Activated T-cell treated with anti-CD3 and anti-CD28 coated beads for 48 hours (primary cell): Measurements from ENCODE around the gene PTPRS.
"Not testable (repeated sequence)": the region's sequence is repeated elsewhere in the genome, so short reads cannot be mapped to it uniquely, and the experiment has no call there.

ENCODE experiments used
- DNase-seq: peaks from one replicate; pipeline ENCODE4 v3.0.0-alpha.2; 2020; ENCODE audit warnings: low read depth

PTPRS gene

DNA sequence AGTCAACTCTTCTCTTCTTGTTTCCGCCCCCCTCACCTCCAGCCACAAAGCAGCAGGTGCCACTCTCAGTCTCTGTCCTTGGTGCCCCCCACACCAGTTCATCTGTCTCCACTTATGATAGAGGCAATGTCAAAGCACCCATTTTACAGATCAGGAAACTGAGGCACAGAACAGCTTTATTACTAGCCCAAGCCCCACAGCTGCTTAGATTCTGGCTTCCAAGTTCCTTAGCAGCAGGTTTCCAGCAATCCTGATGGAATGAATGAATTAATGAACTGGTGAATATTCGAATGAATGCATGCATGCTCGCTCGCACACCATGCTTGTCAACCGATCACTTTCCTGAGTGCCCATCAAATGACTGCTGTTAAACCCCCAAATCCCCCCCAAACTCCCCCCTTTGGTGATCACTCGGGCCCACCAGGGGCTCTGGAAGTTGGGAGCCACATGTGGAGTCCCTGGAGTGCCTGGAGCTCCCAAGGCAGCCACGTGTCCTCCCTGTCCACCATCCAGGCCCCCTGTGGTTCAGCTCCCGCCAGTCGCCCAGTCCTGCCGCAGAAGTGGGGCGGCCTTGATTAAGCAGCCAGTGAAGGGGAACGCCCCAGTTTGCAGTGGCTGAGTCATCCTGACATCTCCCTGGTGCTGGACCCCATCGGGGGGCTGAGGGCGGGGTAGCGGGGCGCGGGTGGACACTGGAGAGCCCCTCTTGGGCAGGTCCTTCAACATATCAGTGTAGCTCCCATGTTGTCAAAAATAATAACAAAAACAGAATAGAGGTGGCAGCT is 6.8 kb downstream of the PTPRS start:
- no peak for DNase-seq

DNA sequence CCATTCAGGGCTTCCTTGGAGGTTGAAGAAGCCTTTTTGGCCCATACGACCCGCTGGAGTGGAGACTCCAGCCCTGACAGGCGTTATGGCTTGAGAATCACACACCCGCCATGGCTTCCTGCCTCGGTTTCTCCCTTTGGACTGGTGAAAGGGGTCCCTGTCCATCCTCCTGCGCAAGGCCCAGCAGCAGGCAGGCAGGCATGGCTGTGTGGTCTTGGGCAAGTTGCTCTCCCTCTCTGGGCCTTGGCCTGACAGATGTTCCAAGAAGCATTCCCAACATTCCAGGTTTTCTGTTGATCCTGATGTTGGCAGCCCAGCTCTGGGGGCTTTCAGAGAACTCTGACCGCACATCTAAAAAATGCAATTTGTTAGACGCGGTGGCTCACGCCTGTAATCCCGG is 8.1 kb downstream of the PTPRS start:
- no peak for DNase-seq

GRCh38 chr19:5331790-5332189 is 8.8 kb downstream of the PTPRS start:
- no peak for DNase-seq

DNA sequence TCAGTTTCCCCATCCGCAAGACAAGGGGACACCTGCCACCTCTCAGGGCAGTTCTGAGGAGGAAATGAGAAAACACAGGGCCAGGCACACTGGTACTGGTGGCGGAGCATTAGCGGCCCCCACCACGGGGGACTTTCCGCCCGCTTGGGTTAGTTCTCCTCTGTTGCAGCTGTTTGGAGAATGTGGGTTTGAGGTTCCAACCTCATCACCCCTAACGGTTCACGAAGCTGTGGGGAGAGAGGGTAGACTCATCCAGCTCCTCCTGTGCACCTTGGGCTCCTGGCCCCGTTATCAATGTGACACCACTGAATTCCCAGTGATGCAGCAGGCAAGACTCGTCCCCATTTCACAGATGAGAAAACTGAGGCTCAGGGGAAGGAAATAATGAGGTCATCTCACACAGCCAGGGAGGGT is 10.3 kb downstream of the PTPRS start:
- no peak for DNase-seq

DNA sequence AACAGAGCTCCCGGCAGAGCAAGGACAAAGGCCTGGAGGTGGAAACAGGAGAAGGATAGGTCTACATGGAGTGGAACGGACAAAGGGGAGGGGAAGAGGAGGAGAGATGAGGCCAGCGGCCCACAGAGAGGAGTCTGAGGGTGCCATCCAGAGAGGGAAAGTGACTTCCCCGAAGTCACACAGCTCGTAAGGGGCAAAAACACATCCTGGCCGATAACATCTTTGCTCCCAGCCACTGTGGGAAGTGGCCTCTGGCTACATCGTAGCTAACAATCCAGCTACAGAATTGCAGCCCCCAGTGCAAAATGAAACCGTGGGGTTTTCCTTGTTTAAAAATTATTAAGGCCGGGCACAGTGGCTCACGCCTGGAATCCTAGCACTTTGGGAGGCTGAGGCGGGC is 11.5 kb downstream of the PTPRS start:
- DNase-seq: no peak

- DNase-seq: not testable (repeated sequence)
These were observed 12.2 kb downstream of the PTPRS start for GRCh38 chr19:5328407-5328806.

DNA sequence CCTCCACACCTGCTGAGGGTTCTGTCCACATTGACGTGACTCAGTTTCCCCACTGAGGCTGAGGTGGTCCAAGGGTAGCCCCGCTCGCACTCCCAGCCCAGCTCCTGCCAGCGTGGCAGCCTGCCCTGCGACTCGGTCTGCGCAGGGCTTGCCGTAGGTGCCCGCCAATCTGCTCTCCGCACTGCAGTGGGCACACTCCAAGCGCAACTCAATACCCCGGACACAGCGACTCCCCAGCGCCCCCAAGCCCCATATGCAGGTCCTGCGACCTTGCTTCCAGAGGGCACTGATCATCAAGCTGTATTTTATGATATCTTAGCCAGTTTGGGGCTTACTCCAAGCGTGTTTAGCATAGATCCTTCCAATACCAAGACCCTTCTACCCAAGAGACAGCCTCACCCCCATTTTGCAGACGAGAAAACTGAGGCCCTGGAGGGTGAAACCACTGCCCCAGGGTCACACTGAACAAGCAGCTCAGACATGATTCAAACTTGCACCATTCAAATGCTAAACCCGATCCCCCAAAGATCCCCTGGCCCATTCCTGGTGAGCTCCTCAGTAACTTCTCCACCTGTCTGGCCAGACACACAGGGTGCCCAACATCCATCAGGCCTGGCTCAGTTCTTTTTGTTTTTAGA is 13.5 kb downstream of the PTPRS start:
- DNase-seq: no peak

DNA sequence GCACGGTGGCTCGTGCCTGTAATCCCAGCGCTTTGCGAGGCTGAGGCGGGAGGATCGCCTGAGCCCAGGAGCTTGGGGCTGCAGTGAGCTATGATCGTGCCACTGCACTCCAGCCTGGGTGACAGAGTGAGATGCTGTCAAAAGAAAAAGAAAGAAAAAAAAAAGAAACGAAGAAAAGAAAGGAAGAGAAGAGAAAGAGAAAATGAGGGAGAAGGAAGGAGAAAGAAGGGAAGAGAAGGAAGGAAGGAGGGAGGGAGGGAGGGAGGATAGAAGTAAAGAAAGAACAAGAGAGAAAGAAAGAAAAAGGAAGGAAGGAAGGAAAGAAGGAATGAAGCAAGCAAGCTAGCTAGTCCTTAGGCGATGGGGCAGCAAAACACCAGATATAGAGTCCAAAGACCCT is 14.1 kb downstream of the PTPRS start:
- no peak for DNase-seq

DNA sequence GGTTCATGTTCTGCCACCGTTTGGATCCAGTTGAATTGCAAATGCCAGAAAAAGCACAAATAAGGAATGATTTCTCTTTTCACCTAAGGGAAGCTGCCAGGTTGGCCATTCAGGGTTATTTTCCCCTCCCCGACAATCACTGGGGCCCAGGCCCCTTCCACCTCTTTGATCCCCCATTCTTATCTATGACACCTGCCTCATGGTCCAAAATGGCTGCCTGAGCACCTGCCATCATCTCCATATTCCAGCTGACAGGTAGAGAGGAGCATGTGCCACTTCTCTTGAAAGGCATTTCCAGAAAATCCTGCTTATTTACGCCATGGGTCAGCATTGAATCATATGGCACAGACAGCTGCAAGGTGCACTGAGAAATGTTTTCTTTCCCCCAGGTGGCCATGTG is 15.7 kb downstream of the PTPRS start:
- DNase-seq: no peak

DNA sequence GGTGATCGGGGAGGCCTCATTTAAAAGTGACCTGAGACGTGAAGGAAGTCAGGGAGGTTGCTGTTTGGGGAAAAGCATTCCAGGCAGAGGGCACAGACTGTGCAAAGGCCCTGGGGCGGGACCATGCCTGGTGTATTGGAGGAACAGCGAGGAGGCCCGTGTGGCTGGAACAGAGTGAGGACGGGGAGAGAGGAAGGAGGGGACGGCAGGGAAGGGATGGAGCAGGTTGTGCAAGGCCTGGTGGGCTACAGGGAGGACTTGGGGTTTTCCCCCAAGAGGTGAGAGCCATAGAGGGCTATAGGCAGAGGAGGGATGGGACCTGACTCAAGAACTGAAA is 17.2 kb downstream of the PTPRS start:
- no peak for DNase-seq

- DNase-seq: peak; percentile 18
These were observed 18.5 kb downstream of the PTPRS start for GRCh38 chr19:5321851-5322681.

DNA sequence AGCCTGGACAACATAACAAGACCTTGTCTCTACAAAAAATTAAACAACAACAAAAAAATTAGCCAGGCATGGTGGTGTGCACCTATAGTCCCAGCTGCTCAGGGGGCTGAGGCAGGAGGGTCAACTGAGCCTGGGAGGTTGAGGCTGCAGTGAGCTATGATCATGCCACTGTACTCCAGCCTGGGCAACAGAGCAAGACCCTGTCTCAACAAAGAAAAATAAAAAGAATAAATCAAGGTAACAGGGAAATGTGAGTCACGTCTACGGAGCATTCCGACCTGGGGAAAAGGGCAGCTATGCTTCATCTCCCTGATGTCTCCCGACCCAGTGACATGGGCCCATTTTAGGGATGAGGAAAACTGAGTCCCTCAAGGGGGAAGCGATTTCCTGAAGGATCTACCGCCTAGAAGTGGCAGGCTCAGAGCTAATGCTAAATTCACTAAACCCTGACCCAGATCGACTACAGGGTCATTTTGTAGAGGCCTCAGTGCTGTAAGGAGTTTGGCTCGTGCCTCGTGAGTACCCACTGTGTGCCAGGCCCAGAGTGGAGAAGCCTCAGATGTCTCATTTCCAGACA is 19.5 kb downstream of the PTPRS start:
- no peak for DNase-seq

DNA sequence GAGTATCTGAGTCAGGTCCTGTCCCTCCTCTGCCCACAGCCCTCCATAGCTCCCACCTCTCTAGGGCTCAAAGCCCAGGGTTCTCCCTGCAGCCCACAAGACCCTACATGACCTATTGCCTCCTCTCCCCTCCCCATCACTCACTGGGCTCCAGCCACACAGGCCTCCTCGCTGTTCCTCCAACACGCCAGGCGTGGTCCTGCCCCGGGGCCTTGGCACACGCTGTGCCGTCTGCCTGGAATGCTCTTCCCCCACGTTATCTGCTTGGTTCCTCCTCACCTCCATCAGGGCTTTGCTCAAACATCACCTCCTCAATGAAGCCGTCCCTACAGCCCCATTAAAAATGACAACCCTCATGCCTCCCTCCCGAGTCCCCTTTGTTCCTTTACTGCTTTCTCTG is 21.1 kb downstream of the PTPRS start:
- DNase-seq: no peak

- DNase-seq: no peak
These were observed 22.3 kb downstream of the PTPRS start for GRCh38 chr19:5318306-5318705.

DNA sequence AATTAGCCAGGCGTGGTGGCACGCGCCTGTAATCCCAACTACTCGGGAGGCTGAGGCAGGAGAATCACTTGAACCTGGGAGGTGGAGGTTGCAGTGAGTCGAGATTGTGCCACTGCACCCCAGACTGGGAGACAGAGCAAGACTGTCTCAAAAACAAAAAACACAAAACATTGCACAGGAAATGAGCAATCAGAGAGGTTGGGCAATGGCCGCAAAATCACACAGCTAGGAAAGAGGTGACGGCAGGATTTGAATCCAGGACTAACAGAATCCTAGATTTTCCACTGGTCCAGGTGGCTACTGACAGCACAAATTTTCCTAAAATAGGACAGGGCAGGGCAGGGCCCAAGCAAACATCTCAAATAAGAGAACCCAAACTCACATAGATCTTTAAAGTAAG is 23.3 kb downstream of the PTPRS start:
- DNase-seq: no peak

- no peak for DNase-seq
These were observed 24.5 kb downstream of the PTPRS start for GRCh38 chr19:5316138-5316537.

DNA sequence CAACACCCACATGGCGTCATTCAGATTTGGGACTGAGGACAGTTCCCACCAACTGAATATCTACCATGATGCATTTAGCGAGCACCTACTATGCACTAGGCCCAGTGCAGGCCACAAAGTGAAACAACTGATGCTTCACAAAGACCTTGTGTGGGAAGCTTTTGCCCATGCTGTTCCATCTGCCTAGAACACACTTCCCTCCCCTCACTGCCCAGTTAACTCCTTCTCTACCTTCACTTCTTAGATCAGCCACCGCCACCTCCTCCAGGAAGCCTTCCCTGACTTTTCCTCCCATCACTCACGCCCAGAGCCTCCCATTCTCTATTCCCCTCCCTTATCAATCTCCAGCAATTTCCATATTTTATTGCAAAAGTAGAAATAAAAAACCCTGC is 25.7 kb downstream of the PTPRS start:
- DNase-seq: no peak

DNA sequence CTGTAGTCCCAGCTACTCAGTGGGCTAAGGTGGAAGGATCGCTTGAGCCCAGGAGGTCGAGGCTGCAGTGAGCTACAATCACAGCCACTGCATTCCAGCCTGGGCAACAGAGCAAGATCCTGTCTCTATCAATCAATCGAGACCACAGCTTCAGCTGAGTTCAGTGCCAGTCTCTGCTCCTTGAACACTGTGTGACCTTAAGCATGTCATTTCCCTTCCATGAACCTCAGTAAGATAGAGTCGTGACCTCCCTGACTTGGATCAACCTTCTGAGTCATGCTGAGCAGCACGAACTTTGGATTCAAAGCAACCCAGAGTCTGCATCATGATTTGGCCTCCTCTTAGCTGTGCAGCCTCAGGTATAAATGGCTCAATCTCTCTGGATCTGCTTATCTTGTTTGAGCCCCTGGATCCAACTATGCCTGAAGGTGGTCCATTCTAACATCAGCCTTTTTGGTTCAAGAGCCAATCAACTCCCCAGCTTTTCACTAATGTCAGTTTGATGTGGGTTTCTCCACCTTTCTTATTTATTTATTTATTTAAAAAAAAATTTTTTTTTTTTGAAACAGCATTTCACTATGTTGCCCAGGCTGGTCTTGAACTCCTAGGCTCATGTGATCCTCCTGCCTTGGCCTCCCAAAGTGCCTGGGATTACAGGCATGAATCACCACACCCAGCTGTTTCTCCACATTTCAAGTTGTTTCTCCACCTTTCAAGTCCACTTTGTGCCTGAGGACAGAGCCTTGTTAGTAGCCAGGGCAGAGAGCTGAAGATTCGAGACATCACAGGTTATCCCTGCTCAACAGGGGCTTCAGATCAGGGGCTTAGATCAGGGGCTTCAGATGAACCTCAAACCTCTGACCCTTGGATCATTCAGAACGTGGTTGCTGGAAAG is 26.4 kb downstream of the PTPRS start:
- DNase-seq: no peak

DNA sequence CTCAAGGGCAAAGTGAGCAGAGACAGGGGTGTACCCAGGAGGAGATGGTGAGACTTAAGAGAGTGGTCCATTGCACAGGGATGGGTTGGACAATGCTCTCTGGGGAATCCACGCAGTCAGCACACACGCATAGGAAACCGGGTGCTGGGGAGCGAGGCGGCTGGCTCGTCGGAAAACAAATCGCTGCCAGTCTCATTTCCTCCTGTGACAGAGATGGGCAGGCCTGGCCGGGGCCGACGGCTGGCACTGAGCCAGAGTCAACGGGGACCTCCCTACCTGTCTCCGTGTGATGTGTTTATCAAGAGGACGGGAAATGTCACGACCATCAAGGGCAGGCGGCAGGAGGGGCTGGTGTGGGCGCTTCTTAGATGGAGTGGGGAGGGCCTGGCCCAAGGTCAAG is 27.3 kb downstream of the PTPRS start:
- DNase-seq: no peak

DNA sequence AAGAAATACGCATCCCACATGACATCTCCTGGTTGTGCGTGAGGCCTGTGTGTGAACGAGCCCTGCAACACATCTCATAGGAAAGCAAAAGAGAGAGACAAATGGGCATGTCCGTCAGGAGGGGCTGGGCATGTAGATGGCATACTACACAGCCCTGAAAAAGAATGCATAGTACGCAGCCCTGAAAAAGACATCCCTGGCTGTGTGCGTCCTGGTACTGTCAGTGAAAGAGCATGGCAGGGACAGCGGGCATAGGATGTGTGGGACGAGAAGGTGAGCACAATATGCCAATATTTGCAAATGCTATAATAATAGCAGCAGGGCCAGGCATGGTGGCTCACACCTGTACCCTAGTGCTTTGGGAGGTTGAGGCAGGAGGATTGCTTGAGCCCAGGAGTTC is 28.6 kb downstream of the PTPRS start:
- DNase-seq: no peak

GRCh38 chr19:5309438-5310204 is 31.0 kb downstream of the PTPRS start:
- DNase-seq: no peak
